MM.1S (cell line): ENCODE measurements around the gene RFFL.

Experiments
- DNase-seq: peaks from one replicate; pipeline ENCODE4 v3.0.0-alpha.2; 2015
- H2AFZ ChIP-seq: fragments of 300-600 bp; sonication (generic); 2 replicates; pipeline ENCODE4 v1.6.0; 2016; ENCODE audit warnings: antibody characterized with exemption, low read length
- H3F3A ChIP-seq: fragments of 300-600 bp; sonication (generic); 2 replicates; pipeline ENCODE4 v1.6.1; 2016; ENCODE audit warnings: mild to moderate bottlenecking, antibody characterized with exemption, low read length, moderate library complexity, mixed read lengths; ENCODE audit not compliant: insufficient read depth
- H3K27ac ChIP-seq: fragments of 300-600 bp; sonication (generic); 2 replicates; pipeline ENCODE4 v1.5.1; 2016; ENCODE audit warnings: mild to moderate bottlenecking, low read length
- H3K27me3 ChIP-seq: fragments of 300-600 bp; sonication (generic); replicated peaks from 2 replicates; pipeline ENCODE4 v1.6.0; 2016; ENCODE audit warnings: low read length; ENCODE audit not compliant: insufficient read depth
- H3K36me3 ChIP-seq: fragments of 300-600 bp; sonication (generic); replicated peaks from 2 replicates; pipeline ENCODE4 v1.6.1; 2016; ENCODE audit warnings: mild to moderate bottlenecking, low read length, mixed read lengths; ENCODE audit not compliant: insufficient read depth
- H3K4me1 ChIP-seq: fragments of 300-600 bp; sonication (generic); 2 replicates; pipeline ENCODE4 v1.6.1; 2016; ENCODE audit warnings: low read length, mixed read lengths
- H3K4me2 ChIP-seq: fragments of 300-600 bp; sonication (generic); 2 replicates; pipeline ENCODE4 v1.6.0; 2016; ENCODE audit warnings: low read depth, low read length
- H3K4me3 ChIP-seq: fragments of 300-600 bp; sonication (generic); 2 replicates; pipeline ENCODE4 v1.5.1; 2016; ENCODE audit warnings: low read length, mixed read lengths
- H3K79me2 ChIP-seq: fragments of 300-600 bp; sonication (generic); 2 replicates; pipeline ENCODE4 v1.6.1; 2016; ENCODE audit warnings: mixed run types, low read length, mixed read lengths
- H3K9ac ChIP-seq: fragments of 300-600 bp; sonication (generic); 2 replicates; pipeline ENCODE4 v1.6.1; 2016; ENCODE audit warnings: low read length, mixed read lengths
- H3K9me2 ChIP-seq: fragments of 300-600 bp; sonication (generic); replicated peaks from 2 replicates; pipeline ENCODE4 v1.6.1; 2016; ENCODE audit warnings: mild to moderate bottlenecking, low read length, mixed read lengths; ENCODE audit not compliant: insufficient read depth
- H3K9me3 ChIP-seq: fragments of 300-600 bp; sonication (generic); replicated peaks from 2 replicates; pipeline ENCODE4 v1.6.1; 2016; ENCODE audit warnings: mild to moderate bottlenecking, low read length, mixed read lengths; ENCODE audit not compliant: insufficient read depth
- H4K20me1 ChIP-seq: fragments of 300-600 bp; sonication (generic); 2 replicates; pipeline ENCODE4 v1.6.1; 2016; ENCODE audit warnings: mild to moderate bottlenecking, low read length, moderate library complexity, mixed read lengths; ENCODE audit not compliant: insufficient read depth
- CTCF ChIP-seq: fragments of 300-600 bp; sonication (generic); IDR thresholded peaks from 2 replicates; pipeline ENCODE4 v1.5.1; 2016; ENCODE audit warnings: antibody characterized with exemption, low read length, mixed read lengths
- EZH2 ChIP-seq: fragments of 300-600 bp; sonication (generic); optimal IDR thresholded peaks from 2 replicates; pipeline ENCODE3; 2017; ENCODE audit warnings: low read depth, mild to moderate bottlenecking, antibody characterized with exemption, low read length, mixed read lengths
- EZH2phosphoT487 ChIP-seq: fragments of 300-600 bp; sonication (generic); IDR thresholded peaks from 2 replicates; pipeline ENCODE4 v1.6.1; 2018; ENCODE audit warnings: antibody characterized with exemption, low read length

The RFFL gene

DNA sequence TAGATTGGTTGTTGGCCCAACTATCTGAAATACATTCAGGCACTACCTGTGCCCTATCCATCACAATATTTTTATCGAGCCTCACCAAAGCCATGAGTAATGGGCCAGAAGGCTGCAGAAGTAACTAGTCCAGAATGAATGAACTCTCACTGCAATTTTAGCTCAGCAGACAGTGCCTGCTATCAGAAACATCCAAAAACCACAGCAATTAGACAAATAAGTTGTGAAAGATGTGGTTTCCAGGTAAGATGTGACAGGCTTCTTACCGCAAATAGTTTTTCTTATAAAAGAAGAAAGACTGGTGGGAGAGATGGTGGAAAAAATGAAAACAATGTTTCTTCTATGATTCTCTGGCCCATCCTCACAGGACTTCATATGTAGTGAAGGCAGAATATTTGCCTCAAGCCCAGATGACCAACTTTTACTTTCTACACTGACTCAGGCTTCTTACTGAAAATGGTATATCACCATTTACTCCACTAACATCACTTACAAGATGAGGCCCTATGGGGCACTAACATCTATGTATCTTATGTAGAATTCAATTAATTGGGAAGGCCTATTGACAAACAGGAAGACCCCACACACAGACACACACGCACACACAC lies 9.8 kb upstream of the RFFL start:
- Histone ChIP-seq H3K27me3 (0 out of 2 replicates have a peak, but pooled peaks cover 3% of the 10 kb centered on the region), H3F3A (peaks cover 24% of the 10 kb centered on the region), H4K20me1 (no peaks in the 10 kb centered on the region), H2AFZ (no peak overlapping the region), H3K9me2 (no peaks in the 10 kb centered on the region), H3K36me3 (no peaks in the 10 kb centered on the region), H3K4me1 (peaks cover 38% of the 10 kb centered on the region), H3K4me3 (no peak overlapping the region), H3K4me2 (peak overlapping the region; percentile 30; the same call in 1 of the 2 replicates), H3K27ac (no peak overlapping the region), H3K79me2 (peaks cover 64% of the 10 kb centered on the region), H3K9me3 (no peaks in the 10 kb centered on the region), H3K9ac (no peak overlapping the region)
- peak; percentile 60 for DNase-seq
- TF ChIP-seq EZH2 (no peak), CTCF (no peak), EZH2phosphoT487 (no peak)

- Histone ChIP-seq H3K27me3 (no peaks in the 10 kb centered on the region), H3F3A (peaks cover 26% of the 10 kb centered on the region), H3K79me2 (peaks cover 51% of the 10 kb centered on the region), H3K9me3 (no peaks in the 10 kb centered on the region), H4K20me1 (no peaks in the 10 kb centered on the region), H3K9me2 (no peaks in the 10 kb centered on the region), H3K4me3 (no peak overlapping the region), H3K36me3 (no peaks in the 10 kb centered on the region), H3K9ac (no peak overlapping the region), H3K27ac (no peak overlapping the region), H2AFZ (no peak overlapping the region), H3K4me1 (peaks cover 36% of the 10 kb centered on the region), H3K4me2 (no peak overlapping the region)
- no peak for DNase-seq
- TF ChIP-seq EZH2 (no peak), CTCF (no peak)
Observed at GRCh38 chr17:35069311-35069710, 5.8 kb upstream of the RFFL start.

- Histone ChIP-seq H3K27ac (no peak overlapping the region), H2AFZ (no peak overlapping the region), H3K4me1 (peaks cover 32% of the 10 kb centered on the region), H3K79me2 (peaks cover 42% of the 10 kb centered on the region), H3K27me3 (no peaks in the 10 kb centered on the region), H3K9me2 (no peaks in the 10 kb centered on the region), H3F3A (peaks cover 25% of the 10 kb centered on the region), H3K9ac (no peak overlapping the region), H3K4me2 (no peak overlapping the region), H3K4me3 (no peak overlapping the region), H3K36me3 (no peaks in the 10 kb centered on the region), H3K9me3 (no peaks in the 10 kb centered on the region), H4K20me1 (no peaks in the 10 kb centered on the region)
- TF ChIP-seq CTCF (no peak), EZH2 (no peak), EZH2phosphoT487 (no peak)
- DNase-seq = no peak
Observed at GRCh38 chr17:35068249-35068648, 4.7 kb upstream of the RFFL start.
